RKO (cell line): ENCODE data around the gene CD300C.
A peak's percentile ranks its signal among the peaks of the same experiment; 100 is the strongest.
"Not testable (repeated sequence)": the region's sequence is repeated elsewhere in the genome, so short reads cannot be mapped to it uniquely, and the experiment has no call there.

Experiments used
- DNase-seq: peaks from one replicate; pipeline ENCODE4 v3.0.0-alpha.2; 2016; ENCODE audit warnings: low spot score

The CD300C gene

GRCh38 chr17:74531231-74531761 is 14.6 kb downstream of the CD300C start, which contains the start of gene CD300LB:
CD300LB (minus strand) TSS chr17:74531475; CDS start chr17:74531350, 125 bp downstream.
- DNase-seq = no peak

DNA sequence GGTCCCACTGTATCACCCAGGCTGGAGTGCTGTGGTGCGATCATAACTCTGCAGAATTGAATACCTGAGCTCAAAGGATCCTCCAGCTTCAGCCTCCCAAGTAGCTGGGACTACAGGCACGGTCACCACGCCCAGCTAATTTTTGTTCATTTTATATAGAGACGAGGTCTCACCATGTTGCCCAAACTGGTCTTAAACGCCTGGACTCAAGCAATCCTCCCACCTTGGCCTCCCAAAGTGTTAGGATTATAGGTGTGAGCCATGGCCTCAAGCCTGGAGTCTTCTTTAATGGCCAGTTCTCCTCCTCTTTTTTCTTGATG is 15.1 kb downstream of the CD300C start:
- DNase-seq = no peak

- no peak for DNase-seq
These were observed 16.7 kb downstream of the CD300C start for GRCh38 chr17:74529243-74529642.

DNA sequence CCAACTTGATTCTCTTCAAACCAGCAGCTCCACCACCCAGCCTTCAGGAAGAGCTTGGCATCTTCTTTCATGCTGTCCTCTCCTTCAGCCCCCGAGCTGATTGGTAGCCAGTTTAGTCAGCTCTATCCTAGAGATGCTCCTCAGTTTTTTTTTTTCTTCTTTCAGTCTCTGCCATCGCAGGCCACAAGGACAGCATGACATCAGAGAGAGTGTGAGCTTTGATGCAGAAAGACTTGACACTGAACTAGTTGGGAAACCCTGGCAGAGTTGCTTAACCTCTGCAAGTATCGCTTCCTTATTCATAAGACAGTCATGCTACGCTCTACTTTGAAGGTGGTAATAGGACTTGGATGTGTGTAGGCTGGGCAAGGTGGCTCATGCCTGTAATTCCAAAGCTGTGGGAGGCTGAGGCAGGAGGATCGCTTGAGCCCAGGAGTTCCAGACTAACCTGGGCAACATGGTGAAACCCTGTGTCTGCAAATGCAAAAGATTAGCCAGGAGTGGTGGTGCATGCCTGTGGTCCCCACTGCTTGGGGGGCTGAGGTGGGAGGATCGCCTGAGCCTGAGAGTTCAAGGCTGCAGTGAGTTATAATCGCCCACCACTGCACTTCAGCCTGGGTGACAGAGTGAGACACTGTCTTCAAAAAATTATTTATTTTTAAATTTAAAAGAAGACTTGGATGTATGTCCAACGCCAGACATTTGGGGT is 17.3 kb downstream of the CD300C start:
- no peak for DNase-seq

DNA sequence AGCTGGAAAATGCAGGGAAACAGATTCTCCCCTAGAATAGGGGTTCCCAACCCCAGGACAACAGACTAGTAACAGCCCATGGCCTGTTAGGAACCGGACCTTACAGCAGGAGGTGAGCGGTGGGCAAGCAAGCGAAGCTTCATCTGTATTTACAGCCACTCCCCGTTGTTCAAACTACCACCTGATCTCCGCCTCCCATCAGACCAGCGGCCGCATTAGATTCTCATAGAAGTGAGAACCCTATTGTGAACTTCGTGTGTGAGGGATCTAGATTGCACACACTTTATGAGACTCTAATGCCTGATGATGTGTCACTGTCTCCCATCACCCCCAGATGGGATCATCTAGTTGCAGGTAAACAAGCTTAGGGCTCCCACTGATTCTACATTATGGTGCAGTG is 18.2 kb downstream of the CD300C start:
- DNase-seq = no peak

DNA sequence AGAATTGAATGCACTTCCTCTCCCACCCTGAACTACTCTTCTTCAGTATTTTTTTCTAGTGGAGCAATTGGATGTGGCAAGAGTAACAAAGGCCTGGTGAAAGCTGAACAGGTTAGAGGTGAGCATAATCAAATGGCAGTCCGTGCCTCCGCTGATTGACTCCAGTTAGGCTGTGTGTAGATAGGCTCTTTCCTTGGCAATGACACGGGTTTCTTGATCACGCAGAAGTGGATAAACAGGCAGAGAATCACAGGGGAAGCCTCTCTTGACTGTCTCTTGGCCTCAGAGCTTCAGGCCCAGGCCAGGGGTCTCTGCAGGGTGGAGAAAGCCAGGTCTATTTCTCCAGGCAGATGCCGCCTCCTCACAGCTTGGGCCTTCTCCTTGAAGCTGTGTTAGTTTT is 18.8 kb downstream of the CD300C start:
- DNase-seq = no peak

GRCh38 chr17:74526681-74527080 is 19.2 kb downstream of the CD300C start:
- no peak for DNase-seq

DNA sequence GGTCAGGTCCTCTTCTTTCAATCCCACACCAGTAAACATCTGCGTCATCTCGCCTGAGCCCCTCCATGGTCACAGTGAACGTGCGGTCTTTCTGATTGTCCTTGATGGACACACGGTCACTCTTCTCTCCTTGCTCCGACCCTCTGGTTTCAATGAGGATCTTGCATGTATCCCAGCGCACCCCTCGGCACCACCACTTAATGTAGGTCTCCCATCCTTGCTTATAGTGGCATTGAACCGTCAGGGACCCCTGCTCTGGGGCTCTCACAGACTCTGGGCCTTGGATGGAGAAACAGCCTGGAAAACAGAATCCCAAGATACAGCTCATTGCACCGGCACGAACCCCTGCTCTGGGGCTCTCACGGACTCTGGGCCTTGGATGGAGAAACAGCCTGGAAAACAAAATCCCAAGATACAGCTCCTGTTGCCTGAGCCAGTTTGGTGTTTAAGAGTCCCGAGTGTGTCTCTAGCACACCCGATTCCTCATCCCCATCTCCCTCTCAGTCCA is 20.1 kb downstream of the CD300C start:
- DNase-seq = no peak

DNA sequence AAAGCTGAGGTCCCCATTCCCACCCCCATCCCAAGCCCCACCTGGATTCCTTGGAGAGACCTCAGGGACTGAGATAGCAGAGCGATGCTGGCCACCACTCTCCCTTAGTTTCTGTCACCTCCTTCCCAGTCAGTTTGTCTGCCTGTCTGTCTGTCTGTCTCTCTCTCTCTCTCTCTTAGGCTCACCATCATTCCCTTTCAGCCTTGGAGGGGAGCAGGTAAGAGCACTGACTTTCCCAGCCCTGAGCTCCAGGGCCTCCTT is 20.5 kb downstream of the CD300C start:
- DNase-seq = no peak

DNA sequence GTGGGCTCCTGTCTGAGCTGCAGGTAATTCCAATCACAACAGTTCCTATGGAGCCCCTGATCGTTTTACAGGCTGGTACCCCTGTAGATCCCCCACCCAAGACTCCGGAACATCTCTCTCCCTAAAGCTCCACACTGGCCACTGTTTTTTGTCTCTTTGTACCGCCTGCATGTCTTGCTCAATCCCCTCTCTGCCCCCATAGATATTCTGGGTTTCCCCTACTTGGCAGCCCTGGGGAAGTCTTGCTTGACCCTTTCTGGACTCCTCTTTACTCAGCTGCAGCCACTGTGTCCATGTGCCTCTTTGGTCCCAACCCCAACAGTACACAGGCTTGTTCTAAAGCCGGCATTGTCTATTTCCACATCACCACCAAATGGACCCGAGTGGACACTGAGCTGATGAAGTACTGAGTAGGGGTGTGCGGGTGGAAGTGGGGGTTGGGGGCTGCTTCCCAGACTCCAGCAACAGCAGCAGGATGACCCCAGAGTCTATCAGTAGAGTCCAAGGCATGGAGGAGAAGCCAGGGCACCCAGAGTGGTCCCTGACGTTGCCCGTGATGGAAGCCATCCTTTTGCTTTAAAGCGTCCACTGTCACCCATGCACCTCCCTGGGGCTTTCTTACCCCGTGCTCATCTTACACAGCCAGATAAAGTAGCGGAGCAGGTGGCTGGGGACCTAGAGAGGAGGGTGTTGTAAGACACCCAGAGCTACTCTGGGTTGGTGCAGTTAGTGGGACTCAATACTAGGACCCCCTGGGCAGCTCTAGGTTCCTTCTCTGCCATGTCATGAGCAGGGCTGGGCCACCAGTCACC is 21.1 kb downstream of the CD300C start:
- no peak for DNase-seq

- no peak for DNase-seq
These were observed 22.6 kb downstream of the CD300C start for GRCh38 chr17:74523308-74523707.

DNA sequence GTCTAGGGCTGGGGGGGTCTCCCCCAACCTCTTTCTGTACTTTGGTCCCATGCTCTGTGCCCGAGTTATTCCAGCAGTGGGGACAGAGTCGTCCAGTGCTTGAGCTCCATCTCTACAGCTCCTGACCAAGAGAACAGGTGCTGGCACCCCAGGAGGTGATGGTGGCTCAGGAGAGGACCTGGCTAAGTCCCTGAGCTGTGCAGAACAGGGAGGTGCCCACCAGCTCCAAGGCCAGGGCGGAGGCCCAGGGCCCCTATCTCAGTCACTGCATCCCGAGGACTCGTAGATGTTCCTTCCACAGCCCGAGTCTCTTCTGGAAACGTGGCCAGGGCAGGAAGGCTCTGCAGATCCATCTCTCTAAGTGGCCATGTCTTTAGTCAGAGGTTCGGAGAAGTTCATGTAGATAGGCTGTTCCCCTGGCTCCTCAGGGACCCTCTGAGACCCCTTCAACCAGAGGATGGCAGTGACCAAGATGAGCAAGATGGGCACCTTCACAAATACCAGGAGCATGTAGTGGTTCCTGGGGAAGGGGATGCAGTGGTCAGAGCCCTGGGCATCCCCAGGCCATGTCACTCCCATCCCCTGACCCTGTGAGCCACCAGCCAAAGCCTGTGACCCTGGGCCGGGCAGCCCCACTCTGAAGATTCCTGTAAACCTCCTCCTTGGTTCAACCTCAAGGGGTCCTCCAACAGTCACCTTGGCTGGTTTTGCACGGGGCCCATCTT is 23.4 kb downstream of the CD300C start:
- DNase-seq = no peak

DNA sequence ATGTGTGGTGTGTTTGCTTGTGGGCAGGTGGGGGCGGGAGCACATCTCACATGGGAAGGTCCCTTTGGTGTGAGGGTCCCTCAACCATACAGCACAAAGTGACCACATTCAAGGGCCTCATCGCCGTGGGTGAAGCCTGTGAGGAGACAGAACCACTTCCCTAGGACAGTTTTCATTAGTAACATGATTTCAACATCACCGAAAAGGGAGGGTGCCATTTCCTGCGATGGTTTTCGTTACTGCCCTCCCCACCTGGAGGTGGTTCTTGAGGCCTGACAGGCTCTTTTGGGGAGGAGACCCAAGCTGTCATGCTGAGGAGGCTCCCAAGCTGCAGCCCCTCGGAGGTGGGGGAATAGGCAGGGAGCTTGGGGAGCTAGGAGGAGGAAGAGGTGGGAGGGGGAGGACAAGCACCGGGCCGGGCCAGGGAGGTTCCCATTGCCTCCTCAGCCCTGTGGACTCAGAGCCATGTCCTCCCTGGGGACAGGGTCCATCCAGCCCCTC is 24.2 kb downstream of the CD300C start:
- DNase-seq = no peak

GRCh38 chr17:74520790-74521480 is 25.0 kb downstream of the CD300C start:
- DNase-seq = no peak

- DNase-seq = no peak
These were observed 25.9 kb downstream of the CD300C start for GRCh38 chr17:74520016-74520434.

- not testable (repeated sequence) for DNase-seq
These were observed 27.4 kb downstream of the CD300C start for GRCh38 chr17:74518413-74518981.

- no peak for DNase-seq
These were observed 29.2 kb downstream of the CD300C start for GRCh38 chr17:74516561-74517328.

DNA sequence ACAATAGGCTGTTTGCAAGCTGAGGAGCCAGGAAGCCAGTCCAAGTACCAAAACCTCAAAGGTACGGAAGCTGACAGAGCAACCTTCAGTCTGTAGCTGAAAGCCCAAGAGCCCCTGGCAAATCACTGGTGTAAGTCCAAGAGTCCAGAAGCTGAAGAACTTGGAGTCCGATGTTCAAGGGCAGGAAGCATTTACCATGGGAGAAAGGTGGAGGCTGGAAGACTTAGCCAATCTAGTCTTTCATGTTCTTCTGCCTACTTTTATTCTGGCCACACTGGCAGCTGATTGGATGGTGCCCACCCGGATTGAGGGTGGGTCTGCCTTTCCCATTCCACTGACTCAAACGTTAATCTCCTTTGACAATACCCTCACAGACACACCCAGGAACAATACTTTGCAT is 30.0 kb downstream of the CD300C start:
- DNase-seq = no peak

GRCh38 chr17:74514632-74515334 is 31.1 kb downstream of the CD300C start:
- DNase-seq = peak; percentile 40

DNA sequence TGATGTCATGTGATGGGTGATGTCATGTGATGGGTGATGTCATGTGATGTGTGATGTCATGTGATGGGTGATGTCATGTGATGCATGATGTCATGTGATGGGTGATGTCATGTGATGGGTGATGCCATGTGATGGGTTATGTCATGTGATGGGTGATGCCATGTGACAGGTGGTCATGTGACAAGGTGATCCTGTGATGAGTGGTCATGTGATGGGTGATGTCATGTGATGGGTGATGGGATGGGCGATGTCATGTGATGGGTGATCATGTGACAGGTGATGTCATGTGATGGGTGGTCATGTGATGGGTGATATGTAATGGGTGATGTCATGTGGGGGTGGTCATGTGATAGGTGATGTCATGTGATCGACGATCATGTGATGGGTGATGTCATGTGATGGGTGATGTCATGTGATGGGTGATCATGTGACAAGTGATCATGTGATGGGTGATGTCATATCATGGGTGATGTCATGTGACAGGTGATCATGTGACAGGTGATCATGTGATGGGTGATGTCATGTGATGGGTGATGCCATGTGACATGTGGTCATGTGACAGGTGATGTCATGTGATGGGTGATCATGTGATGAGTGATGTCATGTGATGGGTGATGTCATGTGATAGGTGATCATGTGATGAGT is 31.8 kb downstream of the CD300C start:
- DNase-seq = peak; percentile 48
